Hematopoietic multipotent progenitor cell treated with erythropoietin and hydrocortisone succinate and interleukin-3 and kit ligand, for 4 days (in vitro differentiated cells): ENCODE measurements around the gene NOL7.

ENCODE experiments used
- DNase-seq: peaks from one replicate; pipeline ENCODE4 v3.0.0-alpha.2; 2015

The NOL7 gene

DNA sequence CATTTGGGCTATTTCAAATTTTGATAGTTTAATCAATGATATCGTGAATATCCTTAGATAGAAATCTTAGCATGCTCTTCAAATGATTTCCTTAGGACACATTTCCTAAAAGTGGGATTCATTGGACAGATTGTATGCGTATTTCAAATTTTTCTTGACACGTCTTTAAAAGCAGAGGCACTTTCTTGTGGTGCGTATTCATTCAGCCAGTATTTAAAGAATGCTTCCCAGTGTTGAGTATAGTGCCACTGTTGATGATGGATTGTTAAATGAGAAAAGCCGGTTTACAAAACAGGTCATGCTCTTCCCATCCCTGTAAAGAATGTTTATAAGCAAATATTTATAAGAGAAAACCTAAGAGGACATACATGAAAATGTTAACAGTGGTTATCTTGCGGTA is 15.1 kb upstream of the NOL7 start:
- DNase-seq = no peak

DNA sequence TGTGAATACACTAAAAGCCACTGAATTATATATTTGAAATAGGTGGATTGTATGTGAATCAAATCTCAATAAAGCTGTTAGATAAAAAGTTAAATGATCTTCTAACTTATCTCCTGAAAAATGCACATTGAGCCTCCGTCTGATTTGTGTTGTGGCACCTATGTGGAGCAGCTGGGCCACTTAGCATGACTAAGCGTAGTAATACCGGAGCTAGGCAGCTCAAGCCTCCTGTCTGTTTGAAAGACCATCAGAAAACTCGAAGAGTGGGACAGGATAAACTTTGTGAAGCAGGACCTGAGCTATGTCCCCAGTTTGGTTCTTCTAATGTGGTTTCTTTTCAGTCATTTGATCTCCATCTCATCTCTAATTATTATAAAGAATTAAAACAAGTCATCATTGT is 11.0 kb upstream of the NOL7 start:
- no peak for DNase-seq

DNA sequence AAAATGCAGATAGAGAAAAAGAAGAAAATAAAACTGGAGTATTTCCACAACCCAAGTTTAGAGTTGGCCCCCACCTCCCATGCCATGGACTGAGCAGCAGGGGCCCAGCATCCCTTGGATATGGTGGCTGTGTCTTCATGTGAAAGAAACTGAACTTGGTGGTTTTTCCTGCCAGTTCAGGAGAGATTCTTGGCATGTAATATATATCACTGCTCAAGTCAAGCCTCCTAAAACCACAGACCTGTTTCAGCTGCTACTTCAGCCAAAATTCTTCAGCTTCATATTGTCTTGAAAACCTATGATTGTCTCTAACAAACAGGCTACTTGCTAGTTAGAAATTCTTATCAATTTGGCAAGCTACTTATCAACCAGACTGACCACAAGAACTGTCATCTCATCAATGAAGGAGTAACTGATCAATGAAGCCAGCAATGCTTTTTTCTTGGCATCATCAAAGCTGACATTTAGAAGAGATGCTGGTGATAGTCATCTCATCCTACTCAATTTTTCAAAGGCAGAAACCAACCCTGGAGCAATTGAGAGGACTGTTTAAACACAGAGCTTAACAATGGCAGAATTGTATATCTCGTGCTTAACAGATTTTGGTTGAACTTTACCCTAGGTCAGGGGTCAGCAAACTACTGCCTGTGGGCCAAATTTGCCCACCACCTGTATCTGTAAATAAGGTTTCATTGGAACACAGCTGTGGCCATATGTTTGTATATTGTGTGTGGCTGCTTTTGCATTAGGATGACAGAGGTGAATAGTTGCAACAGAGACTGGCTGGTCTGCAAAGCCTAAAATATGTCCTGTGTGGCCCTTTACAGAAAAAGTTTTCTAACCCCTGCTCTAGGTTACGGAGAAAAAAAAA is 10.4 kb upstream of the NOL7 start:
- DNase-seq = no peak

DNA sequence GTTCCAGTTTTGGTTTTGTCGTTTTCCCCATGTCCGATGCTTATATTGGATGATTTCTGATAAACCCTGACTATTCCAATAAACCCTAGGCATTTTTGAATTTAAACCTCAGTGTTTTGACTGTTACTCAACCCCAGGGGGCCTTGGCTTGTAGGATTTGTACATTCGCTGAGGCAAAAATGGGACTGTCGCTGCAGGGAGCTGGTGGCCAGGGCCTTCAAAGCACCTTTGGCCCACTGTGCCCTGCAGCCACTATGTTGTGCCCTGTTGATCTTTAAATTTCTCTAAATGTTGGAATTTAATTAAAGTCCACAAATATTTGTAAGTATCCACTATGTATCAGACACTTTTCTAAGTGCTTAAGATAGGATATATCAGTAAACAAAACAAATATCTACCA is 9.5 kb upstream of the NOL7 start:
- DNase-seq = no peak

DNA sequence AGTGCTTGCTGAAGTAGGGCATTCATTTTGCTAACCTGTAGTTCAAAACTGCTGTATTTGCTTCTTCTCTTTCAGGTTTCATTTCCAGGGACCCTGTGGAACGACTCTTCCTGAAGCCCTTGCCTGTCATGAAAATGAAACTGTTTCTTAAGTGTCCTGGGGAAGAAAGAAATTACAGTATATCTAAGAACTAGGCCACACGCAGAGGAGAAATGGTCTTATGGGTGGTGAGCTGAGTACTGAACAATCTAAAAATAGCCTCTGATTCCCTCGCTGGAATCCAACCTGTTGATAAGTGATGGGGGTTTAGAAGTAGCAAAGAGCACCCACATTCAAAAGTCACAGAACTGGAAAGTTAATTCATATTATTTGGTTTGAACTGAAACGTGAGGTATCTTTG is 3.4 kb upstream of the NOL7 start:
- no peak for DNase-seq

DNA sequence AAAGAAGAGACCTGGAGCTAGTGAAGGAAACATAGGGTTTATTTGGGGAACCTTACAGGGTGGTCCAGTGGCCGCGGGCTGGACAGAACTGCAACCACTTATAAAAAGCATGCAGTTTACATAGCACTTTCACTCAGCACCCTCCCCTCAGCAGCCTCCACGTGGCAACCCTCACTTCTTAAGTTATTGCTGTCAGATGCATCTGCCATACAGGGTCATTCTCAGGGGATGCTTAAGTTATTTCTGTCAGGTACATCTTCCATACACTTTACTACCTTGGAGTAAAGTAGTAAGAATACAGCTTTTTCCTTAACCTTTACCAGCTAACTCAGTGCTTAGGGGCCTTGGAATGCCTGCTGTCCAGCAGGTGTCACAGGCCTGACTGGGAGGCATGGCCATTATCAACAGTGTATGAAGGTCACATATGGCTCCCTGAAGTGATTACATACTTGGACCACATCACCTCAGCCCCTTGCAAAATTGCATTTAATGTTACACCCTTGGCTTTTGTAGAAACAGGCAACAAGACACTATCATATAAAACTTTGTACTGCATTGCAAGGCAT is 2.0 kb upstream of the NOL7 start:
- DNase-seq = no peak

DNA sequence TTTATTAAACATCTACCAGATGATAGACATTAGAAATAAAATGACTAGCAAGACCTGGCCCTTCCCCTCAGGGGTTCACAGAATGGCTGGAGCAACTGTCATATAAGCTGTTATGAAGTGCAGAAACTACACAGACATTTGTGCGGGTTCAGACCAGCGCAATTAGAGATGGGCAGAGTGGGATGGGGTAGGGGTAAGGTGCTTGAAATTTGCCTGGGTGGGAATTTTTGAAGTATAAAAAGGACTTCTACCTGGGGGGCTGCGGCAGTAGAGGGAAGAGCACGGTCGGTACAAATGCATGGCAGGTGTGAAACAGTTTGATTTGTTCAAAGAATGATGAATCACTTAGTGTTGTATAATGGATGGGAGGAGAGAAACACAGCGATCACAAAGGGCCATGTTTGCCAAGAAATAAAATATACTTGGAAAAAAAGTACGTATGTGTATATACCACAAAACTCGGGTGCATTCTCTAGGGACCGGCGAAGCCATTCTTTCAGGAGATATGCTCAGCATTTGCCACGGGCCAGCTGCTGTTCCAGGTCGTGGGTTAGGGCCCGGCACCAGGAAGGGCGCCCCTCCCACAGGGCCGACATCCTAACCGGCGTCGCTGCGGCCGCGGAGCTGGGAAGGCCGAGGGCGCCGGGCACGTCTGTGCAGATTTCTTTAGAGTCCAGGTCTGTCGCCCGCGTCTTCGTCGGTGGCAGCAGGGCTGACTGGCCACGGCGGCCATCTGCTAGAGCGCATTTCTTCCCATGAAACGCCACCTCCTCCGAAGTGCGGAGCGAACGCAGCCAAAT is 809 bp upstream of the NOL7 start:
- DNase-seq = peak; percentile 66

DNA sequence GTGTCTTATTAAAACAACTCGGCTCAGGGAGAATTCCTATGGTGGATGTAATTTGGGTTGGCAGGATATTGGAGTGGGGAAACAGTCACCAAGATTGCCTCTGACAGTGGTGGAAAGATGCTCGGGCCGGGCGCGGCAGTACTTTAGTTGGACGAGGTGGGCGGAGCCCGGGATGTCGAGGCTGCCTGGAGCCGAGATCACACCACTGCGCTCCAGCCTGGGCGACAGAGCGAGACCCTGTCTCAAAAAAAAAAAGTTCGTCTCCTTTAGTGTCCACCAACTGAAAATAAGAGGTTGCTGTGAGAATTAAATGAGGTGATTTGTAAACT is 621 bp downstream of the NOL7 start:
- DNase-seq = peak; percentile 70

DNA sequence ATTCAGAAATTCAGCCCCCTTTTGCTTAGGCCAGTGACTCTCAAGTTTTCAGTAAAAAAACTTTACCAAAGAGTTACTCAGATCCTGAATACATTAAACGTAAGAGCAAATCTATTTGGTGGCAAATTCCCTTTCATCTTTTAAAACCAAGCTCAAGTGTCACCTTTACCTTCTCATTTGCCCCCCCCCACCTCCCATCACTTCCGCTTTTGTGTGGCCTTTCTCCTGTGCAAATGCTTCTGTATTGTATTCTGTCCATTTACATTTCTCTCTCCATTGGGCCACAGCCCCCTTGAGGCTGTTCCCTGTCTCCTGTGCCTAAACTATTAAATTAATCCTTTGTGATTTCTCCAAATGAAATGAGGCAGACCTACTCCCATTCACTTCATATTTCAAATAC is 1.9 kb downstream of the NOL7 start:
- peak; percentile 28 for DNase-seq

DNA sequence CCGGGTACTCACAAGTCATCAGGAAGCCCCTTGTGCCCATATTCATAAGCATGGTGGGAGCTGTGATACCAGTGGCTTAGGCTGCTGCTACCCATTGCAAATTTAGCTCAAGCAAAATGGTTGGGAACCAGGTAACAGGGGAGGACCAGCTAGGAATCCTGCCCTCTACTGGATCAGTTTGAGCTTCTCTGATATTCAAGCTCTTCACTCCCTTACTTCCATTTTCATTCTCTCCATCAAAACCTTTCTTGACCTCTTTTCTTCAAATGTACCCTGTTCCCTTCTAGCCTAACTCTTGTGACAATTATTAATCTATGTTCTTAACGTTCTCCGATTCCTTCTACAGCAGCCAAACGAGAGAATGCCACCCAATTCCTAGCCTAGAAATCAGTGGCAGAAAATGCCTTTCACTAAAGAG is 9.7 kb downstream of the NOL7 start:
- peak; percentile 80 for DNase-seq

DNA sequence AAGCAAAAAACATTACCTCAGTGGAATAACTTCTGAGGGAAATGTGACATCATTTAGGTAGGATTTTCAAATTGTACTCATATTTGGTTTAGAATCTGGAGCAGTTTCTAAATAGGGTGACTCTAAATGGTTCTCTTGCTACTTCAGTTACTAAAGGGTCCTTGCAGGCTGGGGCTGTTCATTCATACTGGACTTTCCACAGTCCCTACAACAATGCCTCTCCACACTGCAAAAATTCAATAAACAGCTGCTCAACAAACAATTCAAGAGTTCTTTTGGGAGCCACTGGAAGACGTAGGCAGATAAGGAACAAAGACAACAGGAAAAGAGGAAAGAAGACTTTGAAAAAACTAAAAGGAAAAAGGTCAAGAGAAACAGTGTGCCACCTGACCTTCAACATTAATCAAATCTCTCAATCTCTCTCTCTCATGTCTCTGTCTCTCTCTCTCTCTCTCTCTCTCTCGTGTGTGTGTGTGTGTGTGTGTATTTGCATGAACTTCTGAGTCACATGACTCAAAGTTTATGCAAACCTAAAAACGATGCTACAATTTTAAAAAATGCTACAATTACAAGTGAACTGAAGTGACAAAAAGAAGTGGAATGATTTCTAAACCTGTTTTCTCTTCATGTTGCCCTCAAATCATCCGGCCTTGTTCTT is 14.5 kb downstream of the NOL7 start:
- no peak for DNase-seq

DNA sequence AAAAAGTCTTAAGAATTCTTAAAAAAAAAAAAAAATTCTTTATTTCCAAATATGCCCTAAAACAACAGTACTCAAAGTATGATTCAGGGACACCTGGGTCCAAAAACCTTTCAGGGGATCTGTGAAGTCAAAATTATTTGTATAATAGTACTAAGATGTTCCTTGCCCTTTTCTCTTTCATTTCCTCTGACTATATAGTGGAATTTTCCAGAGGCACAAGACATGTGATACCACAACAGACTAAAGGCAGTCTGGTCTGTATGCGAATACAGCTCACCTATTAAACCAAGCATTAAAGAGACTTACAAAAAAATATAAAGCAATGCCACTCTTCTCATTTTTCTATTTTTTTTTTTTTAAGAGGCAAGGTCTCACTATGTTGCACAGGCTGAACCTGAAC is 15.4 kb downstream of the NOL7 start:
- no peak for DNase-seq

DNA sequence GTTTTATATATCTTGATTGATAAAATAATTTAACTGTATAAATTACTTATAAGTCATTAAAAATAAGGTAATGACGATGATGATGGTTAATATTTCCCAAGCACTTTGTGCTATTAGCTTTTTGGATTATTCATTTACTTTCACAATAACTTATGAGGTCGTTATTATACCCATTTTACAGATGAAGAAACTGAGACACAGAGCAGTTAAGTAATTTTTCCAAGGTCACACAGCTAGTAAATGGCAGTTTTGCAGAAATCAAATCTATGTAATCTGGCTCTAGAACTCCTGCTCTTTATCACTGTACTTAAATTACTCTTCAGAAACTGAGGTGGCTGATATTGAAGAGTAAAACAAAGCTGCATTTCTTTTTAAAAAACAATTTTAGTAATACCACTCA is 18.2 kb downstream of the NOL7 start:
- no peak for DNase-seq

DNA sequence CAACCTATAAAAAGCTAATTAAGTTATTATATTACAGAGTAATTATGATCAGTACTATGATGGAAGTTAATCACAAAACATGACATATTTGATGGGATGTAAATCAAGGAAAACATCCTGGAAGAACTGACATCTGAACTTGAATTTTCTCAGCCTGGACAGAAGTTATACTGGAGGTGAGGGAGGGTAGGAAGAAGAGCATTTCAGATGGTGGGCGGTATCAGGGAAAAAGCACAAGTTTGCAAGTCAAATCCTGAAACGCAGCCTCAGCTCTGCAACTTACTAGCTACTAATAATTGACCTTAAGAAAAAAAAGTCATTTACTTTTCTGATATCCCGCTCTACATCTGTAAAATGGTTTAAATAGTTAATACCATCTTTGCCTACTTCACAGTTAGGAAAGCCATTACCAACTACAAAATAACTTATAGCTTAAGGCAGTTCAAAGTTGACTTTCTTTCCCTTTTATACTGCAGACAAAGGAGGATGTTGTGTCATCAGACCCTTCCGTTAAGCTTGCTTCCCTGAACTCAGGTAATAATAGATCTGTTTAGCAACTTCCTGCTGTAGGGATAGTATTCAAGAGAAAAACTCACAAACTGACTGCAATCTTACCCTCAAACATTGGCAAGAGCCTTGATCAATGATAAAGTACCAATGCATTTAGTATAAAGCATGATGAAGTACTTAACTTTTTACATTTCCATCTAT is 21.0 kb downstream of the NOL7 start:
- no peak for DNase-seq

DNA sequence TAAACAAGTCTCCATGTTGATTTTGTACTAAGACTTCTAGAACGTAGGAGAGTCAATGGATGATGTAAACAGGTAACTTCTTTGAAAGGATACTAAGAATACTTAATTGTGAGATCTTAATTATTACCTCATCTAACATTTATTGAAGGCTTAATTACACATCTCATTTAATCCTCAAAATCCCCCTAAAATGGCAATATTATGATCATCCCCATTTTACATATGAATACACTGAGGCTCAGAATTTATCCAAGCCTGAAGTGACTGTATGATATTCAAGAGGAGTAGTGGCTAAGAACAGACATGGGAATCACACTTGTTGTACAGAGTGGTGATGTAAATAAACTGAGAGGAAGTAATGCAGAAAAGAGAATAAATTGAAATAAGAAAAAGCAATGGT is 22.9 kb downstream of the NOL7 start:
- no peak for DNase-seq

DNA sequence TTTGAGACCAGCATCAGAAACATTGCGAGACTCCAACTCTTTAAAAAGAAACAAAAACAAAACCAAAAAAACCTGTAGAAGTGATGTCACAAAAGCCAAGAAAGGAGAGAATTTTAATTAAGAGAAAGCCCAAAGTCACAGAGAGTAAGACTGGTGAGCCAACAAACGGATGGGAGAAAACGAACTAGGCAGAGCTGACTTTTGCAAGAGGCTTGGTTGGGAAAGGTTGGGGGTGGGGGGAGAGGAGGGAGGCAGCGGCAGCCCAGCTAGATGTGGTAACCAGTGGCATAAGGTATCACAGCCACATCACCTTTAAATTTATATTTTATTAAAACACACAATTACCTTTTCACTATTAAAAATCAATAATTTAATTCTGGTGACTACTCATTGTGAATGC is 23.5 kb downstream of the NOL7 start:
- no peak for DNase-seq

DNA sequence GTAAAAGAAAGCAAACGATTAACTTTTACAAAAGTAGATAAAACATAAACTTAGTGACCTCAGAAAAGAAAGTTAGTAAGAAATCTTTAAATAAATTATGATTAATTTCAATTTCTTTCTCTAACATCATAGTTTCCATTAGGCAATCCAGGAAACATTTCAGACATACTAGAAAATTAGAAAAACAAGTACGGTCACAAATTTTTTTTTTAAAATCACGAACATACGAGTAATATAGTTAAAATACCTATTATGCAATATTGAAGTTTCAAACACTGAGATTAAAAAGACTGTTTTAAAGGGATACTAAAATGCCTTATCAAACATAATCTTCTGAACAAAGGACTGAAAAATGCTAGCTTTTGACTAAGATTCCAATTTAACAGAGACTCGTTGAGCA is 26.2 kb downstream of the NOL7 start:
- DNase-seq = no peak

DNA sequence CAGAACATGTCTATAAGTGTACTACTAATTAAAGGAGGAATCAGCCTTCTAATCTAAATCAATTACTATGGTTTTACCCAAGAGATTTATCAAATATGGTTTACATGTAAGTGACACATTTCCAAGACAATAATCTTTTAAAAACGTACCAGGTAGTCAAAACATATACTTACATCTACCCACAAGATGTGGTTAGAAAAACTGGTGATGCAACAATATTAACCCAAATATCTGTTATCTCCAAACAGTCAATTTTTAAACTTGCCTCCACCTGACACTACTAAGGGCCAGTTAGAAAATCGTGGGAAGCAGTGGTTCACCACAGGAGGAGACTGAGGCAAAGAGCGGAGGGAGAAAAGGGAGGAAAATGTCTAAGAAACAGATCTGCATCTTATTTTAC is 28.0 kb downstream of the NOL7 start:
- DNase-seq = no peak

DNA sequence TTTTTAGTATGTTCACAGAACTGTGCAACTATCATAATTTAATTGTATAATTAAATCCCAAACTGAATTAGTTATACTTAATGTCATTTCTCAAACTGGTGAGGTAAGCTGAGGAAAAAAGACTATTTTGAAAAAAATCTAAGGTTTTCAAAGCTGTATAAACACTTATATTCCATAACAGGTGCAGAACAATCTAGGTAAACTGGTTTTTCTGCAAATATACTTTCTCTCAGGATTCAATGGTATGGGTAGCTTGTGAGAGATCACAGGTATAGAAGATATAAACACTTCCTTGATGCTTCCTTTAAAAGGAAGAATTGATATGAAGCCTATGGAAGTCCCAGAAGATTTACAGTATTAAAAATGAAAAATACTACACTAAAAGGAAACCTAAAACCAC is 33.7 kb downstream of the NOL7 start:
- DNase-seq = no peak

DNA sequence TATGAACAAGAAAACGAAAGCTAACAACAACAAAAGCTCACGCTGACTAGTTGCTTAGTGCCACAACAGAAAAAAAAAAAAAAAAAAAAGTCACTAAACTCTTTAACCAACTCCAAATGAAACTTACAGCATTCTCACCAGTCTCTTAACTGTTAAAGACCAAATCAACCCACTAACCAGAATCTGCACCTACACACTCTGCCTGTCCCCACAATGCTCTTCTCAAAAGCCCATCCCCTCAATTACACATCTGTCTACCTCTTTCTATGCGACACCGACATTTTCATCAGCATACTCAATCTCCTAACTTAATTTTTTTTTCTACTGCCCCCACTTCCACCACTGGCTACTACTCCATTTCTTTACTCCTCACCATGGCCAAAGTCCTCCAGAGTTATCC is 34.3 kb downstream of the NOL7 start:
- no peak for DNase-seq

DNA sequence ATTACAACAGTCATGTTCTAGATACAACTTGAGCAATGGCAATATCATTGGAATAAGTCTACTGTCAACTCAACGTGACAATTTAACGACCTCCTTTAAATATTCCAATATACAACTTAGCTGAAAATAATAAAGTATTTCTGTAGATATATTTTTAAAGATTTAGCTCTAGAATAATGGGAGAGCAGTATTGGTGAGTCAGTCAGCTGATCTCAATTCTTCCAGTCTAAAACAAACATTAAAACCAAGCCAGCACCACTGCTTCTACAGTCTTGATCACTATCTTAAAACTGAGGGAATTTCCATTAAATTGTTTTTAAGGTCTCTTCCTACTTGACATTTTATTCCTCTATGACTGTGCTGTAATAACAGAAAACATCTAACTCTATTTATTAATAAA is 38.2 kb downstream of the NOL7 start:
- no peak for DNase-seq

DNA sequence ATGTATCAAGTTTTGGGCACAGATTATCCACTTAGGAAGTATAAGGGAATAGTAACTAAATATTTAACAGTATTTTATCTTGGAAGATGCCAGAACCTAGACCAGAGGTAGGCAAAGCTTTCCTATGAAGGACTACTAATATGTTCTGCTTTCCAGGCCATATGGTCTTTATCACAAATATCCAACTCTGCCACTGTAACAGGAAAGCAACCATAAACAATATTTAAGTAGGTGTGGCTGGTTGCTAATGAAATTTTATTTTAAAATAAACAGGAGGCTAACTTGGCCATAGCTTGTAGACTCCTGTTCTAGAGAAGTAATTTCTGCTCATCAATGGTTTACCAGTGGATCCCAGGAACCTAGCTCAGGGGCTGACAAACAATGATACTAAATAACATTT is 39.4 kb downstream of the NOL7 start:
- no peak for DNase-seq

DNA sequence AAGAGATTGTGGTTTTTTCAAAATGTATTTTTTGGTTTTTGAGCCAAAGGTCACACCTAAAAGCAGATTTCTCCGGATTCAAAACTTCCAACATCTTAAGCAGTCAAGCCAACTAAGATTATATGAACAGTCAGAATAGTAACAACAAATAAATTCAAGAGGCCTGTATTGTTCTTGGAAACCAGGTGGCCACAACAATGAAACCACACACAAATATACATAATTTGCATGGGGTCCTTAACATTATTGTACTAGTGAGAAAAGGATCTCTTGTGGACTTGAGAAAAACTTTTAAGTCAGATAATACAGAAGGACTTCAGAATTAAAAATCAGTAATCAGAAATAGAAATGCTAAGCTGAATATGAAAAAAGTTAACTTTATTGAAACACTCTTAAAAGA is 40.6 kb downstream of the NOL7 start:
- DNase-seq = no peak
